ENCODE data around the gene PGM3.
"Not testable (repeated sequence)": the region's sequence is repeated elsewhere in the genome, so short reads cannot be mapped to it uniquely, and the experiment has no call there.

The PGM3 gene, protein sequence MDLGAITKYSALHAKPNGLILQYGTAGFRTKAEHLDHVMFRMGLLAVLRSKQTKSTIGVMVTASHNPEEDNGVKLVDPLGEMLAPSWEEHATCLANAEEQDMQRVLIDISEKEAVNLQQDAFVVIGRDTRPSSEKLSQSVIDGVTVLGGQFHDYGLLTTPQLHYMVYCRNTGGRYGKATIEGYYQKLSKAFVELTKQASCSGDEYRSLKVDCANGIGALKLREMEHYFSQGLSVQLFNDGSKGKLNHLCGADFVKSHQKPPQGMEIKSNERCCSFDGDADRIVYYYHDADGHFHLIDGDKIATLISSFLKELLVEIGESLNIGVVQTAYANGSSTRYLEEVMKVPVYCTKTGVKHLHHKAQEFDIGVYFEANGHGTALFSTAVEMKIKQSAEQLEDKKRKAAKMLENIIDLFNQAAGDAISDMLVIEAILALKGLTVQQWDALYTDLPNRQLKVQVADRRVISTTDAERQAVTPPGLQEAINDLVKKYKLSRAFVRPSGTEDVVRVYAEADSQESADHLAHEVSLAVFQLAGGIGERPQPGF

DNA sequence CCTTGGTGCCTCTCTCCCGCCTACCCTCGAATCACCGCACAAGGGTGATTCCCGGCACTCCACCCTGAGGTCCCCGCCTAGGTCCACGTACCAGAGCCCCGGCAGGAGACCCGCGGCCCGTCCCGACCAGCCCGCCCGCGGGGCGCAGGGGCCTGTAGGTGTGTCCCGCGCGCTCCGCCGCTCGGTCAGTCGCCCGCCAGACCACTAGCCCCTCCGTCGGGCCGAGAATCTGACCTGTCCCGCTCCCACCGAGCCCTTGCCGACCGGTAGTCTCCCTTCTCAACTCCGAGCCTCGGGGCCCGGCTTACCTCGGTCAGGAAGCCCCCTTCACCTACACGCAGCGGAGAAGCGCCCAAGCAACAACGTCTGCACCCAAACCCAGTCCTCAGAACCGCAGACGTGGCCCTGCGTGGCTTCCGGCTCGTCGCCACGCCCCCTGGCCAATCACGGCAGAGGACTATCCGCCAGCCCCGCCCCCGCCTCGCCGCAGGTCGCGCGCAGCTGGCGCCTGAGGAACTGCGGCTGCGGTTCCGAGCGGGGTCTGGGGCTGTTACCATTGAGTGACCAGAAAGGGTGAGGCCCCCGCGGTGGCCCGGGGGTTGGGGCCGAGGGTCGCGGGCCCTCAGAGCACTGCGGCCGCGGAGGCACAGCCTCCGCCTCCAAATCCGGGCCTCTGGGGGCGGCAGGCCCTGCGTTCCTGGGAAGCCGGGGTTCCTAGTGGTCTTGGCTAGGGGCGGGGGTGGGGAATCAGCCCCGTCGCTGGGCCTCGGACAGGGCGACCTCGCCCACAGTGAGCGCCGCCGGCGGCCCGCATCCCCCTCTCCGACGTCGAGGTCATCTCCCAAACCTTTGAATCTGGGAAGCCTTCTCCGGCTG is at the start of gene PGM3, which contains the start of gene RWDD2A:
Gene PGM3 (minus strand): TSS at position 395 of the 876 bp plus-strand sequence. CDS start 2,253 bp downstream, outside the sequence.
Gene RWDD2A (plus strand): TSS at position 487 of the 876 bp plus-strand sequence. CDS start 1,095 bp downstream, outside the sequence.
- no peak for FAIRE-seq

DNA sequence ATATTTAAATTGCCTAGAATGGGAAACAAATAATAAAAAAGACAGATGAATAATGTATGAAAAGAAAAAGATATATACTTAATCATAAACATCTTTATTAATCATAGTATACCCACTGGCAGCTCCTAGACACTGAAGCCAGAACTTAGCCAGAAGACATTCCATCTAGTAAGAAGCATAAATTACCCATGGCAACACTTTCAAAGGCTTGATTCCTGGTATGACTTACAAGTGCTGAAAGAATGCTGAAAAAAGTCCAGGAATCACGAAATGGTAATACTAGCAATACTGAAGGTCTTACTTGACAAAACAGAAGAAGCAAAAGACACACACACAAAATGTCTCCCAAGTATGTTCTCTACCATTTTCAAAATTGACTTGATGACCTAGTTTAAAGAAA is 38.1 kb upstream of the PGM3 start:
- FAIRE-seq = no peak

DNA sequence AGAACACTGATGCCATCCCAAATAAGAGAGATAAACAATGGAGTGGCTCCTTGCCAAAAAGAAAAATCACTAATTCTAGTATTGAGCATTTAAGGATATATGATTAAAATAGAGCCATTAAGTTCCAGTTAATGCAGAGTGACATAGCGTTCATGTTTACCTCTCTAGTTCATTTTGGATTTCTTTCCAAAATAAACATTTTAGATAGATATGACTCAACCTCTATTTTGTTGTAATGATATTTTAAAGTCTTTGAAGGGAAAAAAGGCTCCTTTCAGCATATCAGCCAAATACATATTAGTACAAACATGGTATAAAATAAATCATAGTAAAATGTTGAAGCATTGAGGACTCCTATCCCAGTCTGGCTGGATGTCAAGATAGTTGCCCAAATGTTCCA is 33.5 kb upstream of the PGM3 start:
- no peak for FAIRE-seq

DNA sequence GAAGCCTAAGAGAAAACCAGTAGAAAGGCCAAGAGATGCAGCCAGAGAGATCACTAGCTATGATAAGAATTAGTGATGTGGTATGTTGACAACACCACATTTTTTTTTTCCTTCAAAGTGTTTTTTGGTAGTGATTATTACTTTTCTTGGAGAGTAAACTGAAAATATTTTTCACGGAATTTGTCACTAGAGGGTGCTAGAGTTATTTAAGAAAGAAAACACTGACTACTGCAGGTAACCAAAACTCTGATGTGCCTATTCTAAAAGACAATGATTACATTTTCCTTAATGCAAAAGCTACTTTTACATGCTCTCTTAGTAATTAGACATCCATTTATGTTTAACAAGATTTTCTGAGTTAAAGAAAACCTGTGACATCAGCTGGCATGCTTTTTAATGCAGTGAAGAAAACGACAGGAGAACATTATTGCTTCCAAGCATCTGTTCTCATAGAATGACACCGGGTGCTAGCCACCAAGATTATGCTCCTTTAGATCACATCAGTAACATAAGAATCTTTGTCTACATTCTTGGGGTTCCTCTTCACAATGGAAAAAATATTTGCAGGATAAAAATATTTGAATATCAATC is 28.9 kb upstream of the PGM3 start:
- FAIRE-seq = no peak

DNA sequence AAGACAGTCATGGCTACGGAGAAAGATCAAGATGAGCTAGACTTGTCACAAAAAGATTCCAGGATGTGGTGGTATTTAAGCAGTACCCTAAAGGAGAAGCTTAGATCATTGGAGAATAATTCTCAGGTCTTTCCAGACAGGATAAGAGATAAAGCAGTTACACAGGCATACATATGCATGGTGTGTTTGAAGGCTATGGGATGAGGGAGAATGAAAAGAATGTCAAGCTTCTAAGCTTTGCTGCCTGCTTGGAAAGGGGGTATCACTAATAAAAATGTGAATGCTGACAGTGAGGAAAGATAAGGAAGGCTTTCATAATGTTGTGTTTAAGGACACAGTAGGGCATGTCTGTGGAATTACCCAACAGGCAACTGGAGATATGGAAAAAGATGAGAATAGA is 28.2 kb upstream of the PGM3 start:
- FAIRE-seq = no peak

DNA sequence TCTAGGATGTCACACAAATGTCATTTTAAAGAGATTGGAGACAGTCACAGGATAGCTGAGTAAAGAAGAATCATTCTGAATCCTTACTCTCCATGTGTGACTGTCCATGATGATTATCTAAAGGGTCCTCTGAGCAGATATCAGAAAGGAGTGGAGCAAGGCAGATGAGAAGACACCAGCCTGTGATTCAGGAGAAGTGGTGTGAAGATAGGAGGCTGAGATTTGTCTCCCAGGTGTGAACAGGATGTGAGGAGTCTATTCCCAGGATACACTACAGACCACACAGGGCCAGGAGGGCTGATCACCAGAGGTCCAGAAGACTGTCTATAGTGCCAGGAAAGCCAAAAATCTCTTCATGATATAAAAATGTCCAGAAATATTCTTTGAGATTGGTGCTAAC is 27.1 kb upstream of the PGM3 start:
- no peak for FAIRE-seq

DNA sequence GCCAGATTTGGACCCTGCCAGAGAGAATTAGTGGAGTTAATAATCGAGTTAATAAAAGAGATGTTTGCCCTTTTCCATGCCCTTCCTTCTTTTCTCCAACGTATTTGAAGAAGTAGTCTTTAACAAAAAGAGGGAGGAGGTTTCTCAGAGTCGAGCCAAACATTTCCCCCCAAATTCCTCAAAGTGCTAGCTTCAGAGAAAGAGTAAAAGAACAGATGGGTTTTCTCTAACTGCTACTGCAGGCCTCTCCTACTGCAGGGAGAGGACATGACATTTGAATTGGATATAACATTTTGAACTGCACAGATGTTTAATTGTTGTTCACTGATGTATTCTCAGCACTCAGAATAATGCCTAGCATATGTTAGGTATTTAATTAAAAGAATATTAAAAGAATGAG is 25.6 kb upstream of the PGM3 start:
- no peak for FAIRE-seq

DNA sequence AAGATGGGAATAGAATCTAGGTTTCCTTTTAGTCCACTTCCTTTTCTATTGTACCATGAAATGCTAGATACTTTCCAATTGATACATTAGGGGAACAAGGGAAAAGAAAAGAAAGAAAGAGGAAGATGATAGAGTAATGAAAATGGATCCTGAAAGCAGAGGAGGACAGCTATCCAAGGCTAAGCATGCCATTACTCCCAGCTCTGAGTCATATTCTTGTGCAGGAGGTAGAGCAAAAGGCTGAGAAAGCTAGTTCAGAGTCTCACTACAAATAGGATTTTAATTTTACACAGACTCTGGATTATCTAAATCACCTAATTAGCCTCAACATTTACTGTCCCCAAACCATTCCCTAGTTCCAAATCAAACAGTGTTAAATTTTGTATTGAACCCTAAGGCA is 23.7 kb upstream of the PGM3 start:
- no peak for FAIRE-seq

DNA sequence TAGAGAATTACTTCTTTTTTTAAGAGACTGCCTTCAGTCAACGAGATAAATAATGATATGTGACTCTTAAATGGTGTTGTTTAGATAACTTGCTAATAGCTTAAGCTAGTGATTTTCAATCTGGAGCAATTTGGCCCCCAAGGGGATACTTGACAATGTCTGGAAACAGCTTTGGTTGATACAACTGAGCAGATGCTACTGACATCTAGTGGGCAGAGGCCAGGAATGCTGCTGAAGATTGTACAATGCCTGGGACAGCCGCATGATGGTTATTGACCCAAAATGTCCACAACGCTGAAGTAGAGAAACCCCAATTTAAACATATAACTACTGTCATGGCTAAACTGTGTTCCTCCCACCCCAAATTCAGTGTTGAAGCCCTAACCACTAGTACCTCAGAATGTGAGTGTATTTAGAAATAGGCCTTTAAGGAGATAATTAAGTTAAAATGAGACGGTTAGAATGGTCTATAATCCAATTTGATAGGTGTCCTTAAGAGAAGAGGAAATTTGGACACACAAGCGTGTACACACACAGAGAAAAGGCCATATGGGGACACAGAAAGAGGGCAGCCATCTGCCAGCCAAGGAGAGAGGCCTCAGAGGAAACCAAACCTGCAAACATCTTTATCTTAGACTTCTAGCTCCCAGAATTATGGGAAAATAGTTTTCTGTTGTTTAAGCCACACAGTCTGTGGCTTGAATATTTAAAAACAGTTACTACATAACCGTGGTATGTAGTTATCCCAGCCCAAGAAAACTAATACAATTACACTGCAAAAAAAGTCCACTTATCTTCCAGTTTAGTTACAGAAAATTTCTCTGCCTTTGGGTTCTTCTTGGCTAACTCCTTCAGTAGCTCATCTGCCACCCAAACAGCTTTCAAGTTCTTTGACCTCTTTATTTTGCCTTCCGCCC is 22.3 kb upstream of the PGM3 start:
- FAIRE-seq = no peak

DNA sequence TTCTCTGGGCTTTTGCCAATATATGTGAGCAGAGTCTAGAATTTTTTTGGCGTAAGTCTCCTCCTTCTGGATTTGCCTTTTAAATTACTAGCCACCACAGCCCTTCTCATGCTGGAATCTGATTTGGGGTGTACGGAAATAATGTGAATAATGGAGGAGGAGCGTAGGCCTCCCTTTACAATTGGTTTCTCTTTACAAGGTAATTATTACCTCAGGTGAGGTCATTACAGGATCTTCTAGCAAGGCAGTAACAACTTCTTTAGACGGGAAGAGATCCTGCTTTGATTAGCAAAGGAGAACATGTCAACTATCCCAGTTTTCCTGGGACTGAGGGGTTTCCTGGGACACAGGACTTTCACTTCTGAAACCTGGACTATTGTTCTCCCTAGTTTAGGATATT is 9.0 kb upstream of the PGM3 start:
- no peak for FAIRE-seq

DNA sequence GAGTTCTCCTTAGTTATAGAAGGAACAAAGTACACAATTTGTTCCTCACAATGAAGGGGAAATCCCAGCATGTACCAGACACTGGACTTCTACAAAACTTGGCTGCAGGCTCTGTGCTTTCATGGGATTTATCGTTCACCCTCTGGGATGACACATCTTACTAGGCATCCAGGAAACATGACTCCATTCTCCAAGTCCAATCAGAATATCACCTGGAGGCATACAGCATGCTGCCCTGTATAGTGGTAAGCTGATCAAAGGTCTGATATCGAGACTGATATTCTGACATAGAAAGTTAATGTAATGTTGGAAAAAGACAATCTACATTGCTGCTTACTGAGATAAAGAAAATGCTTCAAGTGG is 6.8 kb upstream of the PGM3 start:
- no peak for FAIRE-seq

DNA sequence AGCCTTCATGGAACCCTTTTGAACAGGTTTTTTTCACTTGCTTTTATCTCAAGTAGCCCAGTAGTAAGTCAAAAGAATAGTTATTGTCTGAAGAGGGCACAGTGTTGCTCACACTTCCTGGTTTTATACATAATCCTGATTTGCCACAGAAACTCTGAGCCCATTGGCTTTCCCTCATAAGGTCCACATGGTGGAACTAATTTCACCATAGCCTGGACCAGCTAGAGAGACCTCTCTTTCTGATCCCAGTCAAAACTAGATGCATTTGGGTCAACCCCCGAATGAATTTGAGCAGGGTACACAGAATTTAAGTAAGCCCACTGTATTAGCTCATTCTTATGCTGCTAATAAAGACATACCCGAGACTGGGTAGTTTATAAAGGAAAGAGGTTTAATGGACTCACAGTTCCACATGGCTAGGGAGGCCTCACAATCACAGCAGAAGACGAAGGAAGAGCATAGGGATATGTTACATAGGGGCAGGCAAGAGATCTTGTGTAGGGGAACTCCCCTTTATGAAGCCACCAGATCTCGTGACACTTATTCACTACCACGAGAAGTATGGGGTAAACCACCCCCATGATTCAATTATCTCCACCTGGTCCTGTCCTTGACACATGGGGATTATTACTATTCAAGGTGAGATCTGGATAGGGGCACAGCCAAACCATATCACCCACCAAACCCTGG is 6.3 kb upstream of the PGM3 start:
- no peak for FAIRE-seq

DNA sequence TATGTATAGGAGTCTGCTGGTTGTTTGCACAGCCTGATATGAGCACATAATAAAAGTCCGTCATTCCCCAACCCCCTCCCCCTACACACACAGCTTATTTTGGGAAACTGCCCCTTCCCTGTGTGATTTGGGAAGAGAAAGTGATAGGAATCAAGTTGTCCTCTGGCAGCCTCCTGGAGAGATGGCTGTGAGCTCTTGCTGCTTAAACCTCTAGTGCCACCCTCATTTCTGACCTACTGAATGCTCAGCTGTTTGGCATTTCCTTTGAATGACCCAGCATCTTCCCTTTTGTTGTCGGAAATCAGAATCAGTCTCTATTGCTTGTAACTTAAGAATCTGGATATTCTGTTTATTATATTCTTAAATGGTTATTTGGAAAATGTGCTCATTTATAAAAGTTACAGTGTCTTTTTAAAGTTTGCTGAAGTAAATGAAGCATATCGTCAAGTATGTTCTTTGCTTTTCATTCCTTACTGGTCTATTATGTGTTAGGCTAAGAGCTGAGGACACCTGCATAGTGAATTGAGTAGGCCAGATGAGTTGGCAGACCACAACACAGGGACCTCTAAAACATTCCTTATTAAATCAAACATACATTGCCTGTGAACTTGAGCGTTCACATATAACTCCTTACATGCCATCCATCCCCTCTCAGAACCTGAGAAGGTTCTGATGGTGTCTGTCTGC is 5.6 kb upstream of the PGM3 start:
- FAIRE-seq = no peak

DNA sequence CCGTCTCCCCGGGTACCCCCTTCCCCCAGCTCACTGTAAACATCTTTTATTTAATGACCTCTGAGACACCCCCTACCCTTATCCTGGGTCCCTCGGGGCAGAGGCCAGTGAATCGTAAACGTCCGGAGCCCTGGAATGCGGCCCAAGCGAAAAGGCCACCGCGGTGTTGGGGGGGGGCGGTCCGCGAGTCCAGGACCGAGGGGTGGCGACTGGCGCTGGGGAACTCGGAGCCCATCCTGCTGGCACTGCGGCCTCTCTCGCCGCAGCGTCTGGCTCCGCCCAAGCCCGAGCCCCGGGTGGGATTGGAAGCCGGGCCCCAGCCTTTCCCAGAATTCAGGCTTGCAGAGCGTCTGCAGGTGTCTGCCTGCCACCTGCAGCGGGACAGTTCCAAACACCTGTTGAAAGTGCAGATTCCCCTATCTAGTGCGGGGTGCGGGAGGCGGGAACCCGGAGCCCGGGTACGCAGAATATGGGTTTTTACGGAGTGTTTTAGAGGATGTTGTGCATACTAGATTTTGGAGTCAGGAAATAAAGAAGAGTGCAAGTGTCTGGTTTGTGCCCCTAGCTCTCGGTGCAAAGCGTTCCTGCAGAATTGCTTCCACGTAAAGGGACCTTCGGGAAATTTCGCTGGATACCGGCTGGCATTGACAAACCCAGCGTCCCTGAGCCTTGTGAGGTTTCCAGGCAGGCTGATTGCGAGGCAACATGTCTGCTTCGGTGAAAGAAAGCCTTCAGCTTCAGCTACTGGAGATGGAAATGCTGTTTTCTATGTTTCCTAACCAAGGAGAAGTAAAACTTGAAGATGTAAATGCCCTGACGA is 892 bp upstream of the PGM3 start:
- no peak for FAIRE-seq

DNA sequence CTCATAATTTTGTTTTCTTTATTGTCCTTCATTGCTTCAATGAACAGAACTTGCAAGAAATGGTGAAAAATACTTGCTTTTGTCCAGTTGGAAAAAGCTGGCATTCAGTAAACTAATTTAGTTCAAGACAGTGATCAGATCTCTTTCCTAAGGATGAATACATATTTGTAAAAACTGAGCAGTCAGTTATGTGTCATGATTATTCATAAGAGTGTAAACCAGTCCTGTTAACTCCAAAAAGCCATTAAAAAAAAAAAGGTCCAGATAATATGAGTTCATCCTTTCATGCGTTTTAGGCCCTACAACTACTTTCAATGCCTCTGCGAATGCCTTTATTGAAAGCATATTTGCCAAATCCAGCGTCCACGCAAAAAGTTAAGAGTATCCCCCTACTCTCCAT is 609 bp downstream of the PGM3 start:
- no peak for FAIRE-seq

DNA sequence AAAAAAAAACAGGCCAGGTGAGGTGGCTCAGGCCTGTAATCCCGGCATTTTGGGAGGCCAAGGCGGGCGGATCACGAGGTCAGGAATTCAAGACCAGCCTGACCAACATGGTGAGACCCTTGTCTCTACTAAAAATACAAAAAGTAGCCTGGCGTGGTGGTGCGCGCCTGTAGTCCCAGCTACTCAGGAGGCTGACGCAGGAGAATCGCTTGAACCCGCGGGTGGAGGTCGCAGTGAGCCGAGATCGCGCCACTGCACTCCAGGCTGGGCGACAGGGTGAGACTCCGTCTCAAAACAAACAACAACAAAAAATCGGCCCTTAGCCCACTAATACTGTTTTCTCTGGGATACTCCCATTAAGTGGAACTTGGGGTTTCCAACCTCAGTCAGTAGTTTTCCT is 1.1 kb downstream of the PGM3 start:
- not testable (repeated sequence) for FAIRE-seq

DNA sequence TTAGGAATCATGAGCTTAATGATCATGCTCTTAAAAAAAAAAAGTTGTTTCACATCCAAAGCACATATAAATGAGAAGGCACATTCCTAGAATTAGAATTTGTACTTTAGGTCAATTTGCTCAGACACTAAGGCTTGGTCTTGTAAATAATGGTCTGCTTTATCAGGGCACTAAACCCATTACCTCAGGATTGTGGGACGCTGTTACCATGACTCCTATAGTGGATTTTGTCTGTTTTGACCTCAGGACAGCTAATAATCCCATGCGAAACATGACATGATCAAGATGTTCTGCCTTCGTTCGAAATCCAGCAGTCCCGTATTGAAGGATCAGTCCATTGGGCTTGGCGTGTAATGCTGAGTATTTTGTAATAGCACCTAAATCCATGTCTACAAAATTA is 2.4 kb downstream of the PGM3 start:
- no peak for FAIRE-seq

DNA sequence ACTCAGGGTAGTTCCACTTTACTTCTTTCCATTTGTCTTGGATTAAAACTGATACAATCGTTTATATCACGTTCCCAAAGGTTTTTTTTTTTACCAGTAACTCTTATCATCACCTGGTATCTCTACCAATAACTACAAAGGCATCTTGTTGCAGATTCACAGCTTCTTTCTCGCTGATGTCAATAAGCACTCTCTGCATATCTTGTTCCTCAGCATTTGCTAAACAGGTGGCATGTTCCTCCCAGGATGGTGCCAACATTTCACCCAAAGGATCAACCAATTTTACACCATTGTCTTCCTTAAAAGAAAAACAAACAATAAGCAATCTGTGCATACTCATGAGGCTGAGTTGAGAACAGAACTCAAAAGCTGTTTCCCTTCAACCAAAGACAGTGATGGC is 4.6 kb downstream of the PGM3 start:
- FAIRE-seq = no peak

DNA sequence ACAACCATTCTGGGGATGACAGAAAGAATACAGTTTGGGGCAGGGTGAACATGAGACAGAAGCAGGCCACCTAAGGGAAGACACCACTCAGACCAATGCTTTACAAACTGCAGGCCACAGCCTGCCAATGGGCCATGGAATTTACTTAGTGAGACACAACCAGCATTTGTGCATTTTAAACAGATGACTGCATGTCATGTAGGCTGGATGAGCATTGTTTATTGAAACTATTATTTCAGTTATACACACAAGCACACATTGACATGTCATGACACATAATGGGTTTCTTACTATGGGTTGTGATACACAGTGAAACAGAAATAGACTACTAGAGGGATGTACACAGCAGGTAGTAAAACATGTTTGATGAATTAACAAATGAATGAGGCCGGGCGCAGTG is 8.0 kb downstream of the PGM3 start:
- FAIRE-seq = no peak

All from colon (tissue), 2 donors.